Stomach smooth muscle (tissue), 2 donors: ENCODE data around the gene SPACDR.
A peak's percentile ranks its signal among the peaks of the same experiment; 100 is the strongest.
"Not testable (repeated sequence)": the region's sequence is repeated elsewhere in the genome, so short reads cannot be mapped to it uniquely, and the experiment has no call there.

Experiments
- H3K27ac ChIP-seq: one replicate; pipeline ENCODE4 v1.7.0; 2013; ENCODE audit warnings: mild to moderate bottlenecking, low read length, inconsistent platforms
- H3K27me3 ChIP-seq, 2 donors: one replicate each; pipeline ENCODE4 v1.7.0; 2013; ENCODE audit warnings: low read length in 2 of 2; ENCODE audit not compliant: insufficient read depth in 2 of 2, control insufficient read depth in 1 of 2
- H3K36me3 ChIP-seq, 2 donors: one replicate each; pipeline ENCODE4 v1.7.0; 2013; ENCODE audit warnings: low read length in 2 of 2; ENCODE audit not compliant: control insufficient read depth in 2 of 2, insufficient read depth in 2 of 2
- H3K4me1 ChIP-seq: one replicate; pipeline ENCODE4 v1.7.0; 2013; ENCODE audit warnings: low read length; ENCODE audit not compliant: control insufficient read depth, insufficient read depth
- H3K4me3 ChIP-seq, 2 donors: one replicate each; pipeline ENCODE4 v1.7.0; 2013; ENCODE audit warnings: low read length in 2 of 2
- H3K9ac ChIP-seq, 2 donors: one replicate each; pipeline ENCODE4 v1.7.0; 2013; ENCODE audit warnings: low read length in 2 of 2, mild to moderate bottlenecking in 1 of 2
- H3K9me3 ChIP-seq, 2 donors: one replicate each; pipeline ENCODE4 v1.7.0; 2013; ENCODE audit warnings: low read length in 2 of 2; ENCODE audit not compliant: control insufficient read depth in 2 of 2
- donor health status: healthy.
- donor health status: Pancreatic carcinoma.

SPACDR gene

DNA sequence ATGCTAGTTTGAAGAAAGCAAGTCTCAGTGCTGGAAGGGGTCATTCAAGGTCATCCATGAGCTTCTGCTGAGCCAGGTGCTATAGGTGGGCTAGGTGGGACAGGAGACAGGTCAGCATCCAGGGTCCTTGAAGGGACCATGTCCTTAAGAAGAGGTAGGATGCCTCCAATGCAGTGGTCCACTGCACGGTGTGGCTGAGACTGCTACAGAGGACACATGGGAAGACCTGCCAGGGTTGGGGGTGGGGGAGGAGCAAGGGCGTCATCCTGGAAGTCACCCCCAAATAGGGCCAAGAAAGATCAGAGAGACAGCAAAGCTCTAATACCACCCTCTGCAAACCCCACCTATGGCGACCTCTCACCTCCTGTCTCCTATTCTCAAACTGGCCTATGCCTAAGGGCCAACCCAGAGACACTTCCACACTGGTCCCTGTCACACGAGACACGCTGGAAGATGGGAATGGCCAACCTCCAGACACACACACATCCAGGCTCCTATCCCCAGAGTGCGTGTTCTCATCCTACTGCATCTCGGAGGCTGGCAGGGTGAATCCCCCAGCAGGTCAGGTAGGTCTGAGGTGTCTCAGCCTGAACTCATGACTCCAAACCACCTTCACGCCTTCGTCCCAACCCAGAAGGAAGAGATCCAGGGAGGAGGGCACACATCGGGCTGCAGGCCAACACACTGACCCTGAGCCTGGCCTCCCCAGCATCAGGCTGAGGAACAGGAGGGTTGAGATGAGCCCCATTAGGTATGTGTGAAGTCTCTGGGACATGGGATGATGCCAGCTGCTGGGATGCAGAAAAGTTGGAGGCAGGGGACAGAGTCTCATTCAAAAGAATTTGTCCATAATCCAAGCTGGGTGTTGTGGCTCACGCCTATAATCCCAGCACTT, 22.2 kb downstream of the SPACDR start:
- H3K9me3 ChIP-seq, result no peaks in the 10 kb centered on the region
- no peak overlapping the region for H3K9ac ChIP-seq
- H3K4me3 ChIP-seq, result no peak overlapping the region
- no peak overlapping the region for H3K27ac ChIP-seq
- H3K36me3 ChIP-seq, result no peaks in the 10 kb centered on the region
- H3K4me1 ChIP-seq, result no peaks in the 10 kb centered on the region
- no peaks in the 10 kb centered on the region for H3K27me3 ChIP-seq

DNA sequence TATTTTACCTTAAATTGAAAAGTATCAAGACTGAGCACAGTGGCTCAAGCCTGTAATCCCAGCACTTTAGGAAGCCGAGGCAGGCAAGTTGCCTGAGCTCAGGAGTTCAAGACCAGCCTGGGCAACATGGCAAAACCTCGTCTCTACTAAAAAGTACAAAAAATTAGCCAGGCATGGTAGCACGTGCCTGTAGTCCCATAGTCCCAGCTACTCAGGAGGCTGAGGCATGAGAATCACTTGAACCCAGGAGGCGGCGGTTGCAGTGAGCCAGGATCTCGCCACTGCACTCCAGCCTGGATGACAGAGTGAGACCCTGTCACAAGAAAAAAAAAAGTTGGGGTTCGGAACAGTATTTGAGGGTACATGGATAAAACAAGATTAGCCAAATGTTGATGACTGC, 24.8 kb downstream of the SPACDR start:
- not testable (repeated sequence) for H3K27ac ChIP-seq, H3K27me3 ChIP-seq, H3K4me3 ChIP-seq, H3K9me3 ChIP-seq, H3K36me3 ChIP-seq, H3K9ac ChIP-seq
- peaks cover 18% of the 10 kb centered on the region for H3K4me1 ChIP-seq

DNA sequence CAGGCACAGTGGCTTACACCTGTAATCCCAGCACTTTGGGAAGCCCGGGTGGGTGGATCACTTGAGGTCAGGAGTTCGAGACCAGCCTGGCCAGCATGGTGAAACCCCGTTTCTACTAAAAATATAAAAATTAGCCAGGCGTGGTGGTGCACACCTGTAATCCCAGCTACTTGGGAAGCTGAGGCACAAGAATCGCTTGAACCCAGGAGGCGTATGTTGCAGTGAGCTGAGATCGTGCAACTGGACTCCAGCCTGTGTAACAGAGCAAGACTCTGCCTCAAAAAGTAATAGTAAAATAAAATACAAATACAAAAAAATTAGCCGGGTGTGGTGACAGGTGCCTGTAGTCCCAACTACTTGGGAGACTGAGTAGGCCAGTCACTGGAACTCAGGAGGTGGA, 25.3 kb downstream of the SPACDR start:
- peaks cover 21% of the 10 kb centered on the region for H3K4me1 ChIP-seq

DNA sequence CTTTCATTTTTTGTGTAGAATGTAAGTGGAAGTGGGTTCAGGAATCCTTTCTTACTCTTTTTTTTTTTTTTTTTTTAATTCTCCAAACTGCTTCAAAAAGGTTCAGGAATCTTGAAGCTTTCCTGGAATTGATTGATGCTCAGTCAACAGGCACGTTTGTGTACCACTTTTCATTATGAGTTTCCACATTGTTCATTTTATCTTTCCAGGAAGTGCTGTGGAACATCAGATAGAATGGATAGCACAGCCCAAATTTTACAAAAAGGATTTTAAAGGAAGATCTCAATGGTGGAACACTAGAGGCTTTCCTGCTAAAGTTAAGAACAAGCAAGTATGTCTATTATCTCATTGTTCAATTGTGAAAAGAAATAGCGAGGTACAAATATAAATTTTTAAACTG, 25.9 kb downstream of the SPACDR start:
- Histone ChIP-seq H3K4me3 (no peak overlapping the region), H3K27me3 (no peaks in the 10 kb centered on the region), H3K9me3 (no peaks in the 10 kb centered on the region), H3K4me1 (peaks cover 21% of the 10 kb centered on the region), H3K9ac (no peak overlapping the region), H3K36me3 (peaks cover 11 to 13% of the 10 kb centered on the region in 2 donors), H3K27ac (no peak overlapping the region)

More for the DNA sequence above, 25.3 kb downstream of the SPACDR start:
- not testable (repeated sequence) for H3K27me3 ChIP-seq, H3K4me3 ChIP-seq, H3K9ac ChIP-seq, H3K27ac ChIP-seq, H3K36me3 ChIP-seq, H3K9me3 ChIP-seq

DNA sequence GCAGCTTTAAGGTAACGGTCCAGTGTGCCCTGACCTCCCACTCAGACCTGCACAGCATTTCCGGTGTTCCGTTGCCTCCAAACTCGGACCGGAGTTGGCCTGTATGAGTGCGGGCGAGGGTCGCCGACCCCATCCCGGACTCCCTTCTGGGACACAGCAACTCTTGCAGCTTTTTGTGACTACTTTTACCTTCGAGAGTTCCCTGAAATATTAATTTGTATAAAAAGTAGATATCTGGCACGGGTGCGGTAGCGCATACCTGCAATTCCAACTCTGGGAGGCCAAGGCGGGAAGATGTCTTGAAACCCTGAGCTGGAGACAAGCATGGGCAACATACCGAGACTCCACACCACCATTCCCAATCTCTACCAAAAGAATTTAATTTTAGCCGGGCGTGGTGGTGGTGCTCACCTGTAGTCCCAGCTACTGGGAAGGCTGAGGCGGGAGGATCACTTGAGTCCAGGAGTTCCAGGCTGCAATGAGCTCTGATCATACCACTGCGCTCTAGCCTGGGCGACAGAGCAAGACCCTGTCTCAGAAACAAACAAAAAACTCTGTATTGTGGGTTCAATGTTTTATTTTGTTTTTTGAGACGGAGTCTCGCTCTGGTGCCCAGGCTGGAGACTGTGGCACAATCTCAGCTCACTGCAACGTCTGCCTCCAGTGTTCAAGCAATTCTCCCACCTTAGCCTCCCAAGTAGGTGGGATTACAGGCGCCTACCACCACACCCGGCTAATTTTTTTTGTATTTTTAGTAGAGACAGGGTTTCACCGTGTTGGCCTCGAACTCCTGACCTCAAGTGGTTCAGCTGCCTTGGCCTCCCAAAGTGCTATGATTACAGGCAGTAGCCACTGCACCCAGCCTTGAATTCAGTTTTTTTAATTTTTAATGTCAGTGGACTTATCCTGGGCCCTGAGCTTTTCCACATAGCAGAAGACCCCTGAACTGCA, 26.6 kb downstream of the SPACDR start:
- H3K27me3 ChIP-seq, result no peaks in the 10 kb centered on the region
- peaks cover 25% of the 10 kb centered on the region for H3K4me1 ChIP-seq
- no peak overlapping the region for H3K4me3 ChIP-seq
- no peaks in the 10 kb centered on the region for H3K9me3 ChIP-seq
- no peak overlapping the region for H3K9ac ChIP-seq
- H3K36me3 ChIP-seq, result peaks cover 17% of the 10 kb centered on the region in 2 donors
- H3K27ac ChIP-seq, result peak overlapping the region; percentile 75

DNA sequence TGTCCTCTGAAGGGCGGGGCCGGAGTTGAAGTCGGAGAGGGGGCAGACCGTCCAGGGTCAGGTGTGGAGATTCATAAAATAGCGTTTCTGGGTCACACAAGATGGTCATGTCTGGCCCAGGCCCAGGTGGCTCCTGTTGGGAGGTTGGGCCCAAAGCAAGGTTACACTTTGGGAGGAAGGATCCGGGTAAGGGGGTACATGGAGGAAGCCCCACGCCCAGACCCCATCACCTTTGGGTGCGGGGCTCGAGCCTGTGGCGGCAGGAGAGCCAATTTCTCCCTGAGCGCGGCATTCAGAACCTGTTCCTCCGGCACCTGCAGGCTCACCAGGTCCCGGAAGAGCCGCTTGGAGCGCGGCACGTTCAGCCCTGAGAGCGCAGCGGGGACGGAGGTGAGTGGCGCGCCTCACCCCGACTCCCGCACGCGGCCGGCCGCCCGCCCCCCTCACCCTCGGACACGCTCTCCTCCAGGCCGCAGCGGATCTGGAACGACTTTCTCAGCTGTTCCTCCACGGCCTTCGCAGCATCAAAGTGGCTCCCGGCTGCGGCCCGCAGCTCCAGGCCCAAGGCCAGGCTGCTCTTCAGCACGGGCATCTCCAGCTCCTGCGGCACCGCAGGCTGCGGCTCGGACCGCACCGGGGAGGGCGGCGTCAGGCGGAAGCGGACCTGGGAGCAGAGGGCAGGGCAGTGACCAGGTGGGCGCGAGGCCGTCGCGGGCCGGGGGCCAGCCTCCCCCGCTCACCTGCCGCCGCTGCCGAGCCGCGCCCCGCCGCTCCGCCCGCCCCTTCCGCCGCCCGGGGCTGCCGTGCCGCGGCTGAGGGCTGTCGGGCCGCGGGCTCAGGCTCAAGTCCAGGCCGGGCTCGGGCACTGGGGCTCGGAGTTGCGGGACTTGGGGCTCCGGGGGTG, 28.4 kb downstream of the SPACDR start:
- Histone ChIP-seq H3K9me3 (no peaks in the 10 kb centered on the region), H3K4me1 (peaks cover 41% of the 10 kb centered on the region), H3K4me3 (peak overlapping the region; percentile 72 to 91), H3K9ac (peak overlapping the region; percentile 79 to 90), H3K36me3 (peaks cover 17 to 20% of the 10 kb centered on the region in 2 donors), H3K27me3 (no peaks in the 10 kb centered on the region), H3K27ac (peak overlapping the region; percentile 75)

DNA sequence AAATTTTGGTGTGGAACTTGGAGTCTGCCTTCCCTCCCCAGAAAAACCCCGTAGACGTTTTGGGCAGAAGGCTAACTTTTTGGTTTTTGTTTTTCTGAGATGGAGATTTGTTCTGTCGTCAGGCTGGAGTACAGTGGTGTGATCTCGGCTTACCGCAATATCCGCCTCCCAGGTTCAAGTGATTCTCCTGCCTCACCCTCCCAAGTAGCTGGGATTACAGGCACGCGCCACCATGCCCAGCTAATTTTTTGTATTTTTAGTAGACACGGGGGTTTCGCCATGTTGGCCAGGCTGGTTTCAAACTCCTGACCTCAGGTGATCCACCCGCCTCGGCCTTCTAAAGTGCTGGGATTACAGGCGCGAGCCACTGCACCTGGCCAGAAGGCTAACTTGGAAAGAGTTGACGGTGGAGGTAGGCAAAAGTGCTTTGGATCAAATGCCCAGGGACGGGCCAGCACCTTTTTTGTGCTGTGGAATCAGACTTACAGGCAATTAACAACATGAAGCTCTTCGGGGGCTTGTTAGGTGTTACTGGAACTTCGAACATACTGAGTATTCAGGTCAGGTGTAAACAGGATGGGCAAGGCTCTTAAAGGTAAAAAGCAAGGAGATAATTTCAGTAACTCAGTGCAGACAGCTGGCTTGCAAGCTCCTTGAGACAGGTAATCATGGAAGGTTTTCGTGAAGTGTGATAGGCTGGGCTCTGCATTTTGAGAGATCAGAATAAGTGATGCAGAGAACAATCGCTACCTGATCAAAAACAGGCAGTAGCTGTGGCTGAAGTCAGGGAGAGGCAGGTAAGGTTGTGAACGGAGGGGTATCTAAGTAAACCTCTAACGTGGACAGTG, 29.5 kb downstream of the SPACDR start:
- Histone ChIP-seq H3K4me3 (peak overlapping the region; percentile 57 to 91), H3K9ac (peak overlapping the region; percentile 74 to 90), H3K4me1 (peaks cover 45% of the 10 kb centered on the region), H3K9me3 (no peaks in the 10 kb centered on the region), H3K27ac (no peak overlapping the region), H3K36me3 (peaks cover 17 to 20% of the 10 kb centered on the region in 2 donors), H3K27me3 (no peaks in the 10 kb centered on the region)

DNA sequence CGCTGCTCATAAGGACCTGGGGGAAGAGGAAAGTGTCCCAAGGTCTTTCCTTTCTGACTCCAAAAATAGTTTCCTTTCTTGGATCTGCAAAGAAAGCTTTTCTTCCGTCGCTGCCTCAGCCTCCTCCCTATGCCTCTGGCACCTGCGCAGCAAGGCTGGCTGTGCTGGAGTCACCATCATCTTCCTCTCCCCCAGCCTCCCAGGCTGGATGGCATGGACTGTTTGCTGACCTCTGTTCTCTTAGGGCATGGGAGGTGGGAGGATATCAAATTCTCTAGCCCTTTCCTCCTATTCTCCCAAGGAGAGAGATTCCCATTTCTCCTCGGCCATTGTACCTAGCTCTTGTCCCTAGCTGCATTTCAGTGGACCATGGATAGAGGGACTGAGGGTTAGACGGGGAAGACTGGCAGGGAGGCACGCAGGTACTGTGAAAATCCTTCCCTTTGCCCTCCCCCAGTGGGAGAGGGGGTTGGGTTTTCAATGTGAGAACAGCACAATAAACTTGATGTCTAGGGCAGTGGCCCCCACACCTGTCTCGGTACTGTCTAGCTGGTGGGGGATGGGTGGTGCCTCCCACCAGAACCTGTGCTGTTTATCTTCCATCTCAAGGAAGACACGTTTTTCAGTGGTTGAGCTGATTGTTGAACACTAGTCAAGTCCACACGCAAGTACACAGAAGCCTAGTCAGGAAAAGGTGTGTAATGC, 30.3 kb downstream of the SPACDR start:
- Histone ChIP-seq H3K27me3 (no peaks in the 10 kb centered on the region), H3K4me3 (no peak overlapping the region), H3K9me3 (no peaks in the 10 kb centered on the region), H3K36me3 (peaks cover 17 to 20% of the 10 kb centered on the region in 2 donors), H3K9ac (no peak overlapping the region), H3K4me1 (peaks cover 45% of the 10 kb centered on the region), H3K27ac (no peak overlapping the region)

DNA sequence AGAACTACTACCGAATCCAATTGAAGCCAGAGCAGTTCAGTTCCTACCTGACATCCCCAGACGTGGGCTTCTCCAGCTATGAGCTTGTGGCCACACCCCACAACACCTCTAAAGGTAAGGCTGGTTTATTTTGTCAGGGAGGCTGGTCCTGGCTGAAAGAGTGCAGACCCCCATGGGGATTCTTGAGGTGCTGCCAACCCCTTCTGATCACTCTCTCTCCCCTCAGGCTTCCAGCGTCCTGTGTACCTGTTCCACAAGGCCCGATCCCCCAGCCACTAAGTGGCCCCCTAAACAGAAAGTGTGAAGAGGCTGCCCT, 30.8 kb downstream of the SPACDR start:
- Histone ChIP-seq H3K4me1 (peaks cover 45% of the 10 kb centered on the region), H3K27me3 (no peaks in the 10 kb centered on the region), H3K36me3 (peaks cover 17 to 20% of the 10 kb centered on the region in 2 donors), H3K9ac (no peak overlapping the region), H3K27ac (no peak overlapping the region), H3K4me3 (no peak overlapping the region), H3K9me3 (no peaks in the 10 kb centered on the region)
